HG03280 (cell line): Measurements from ENCODE around the gene TNS2.
"Not testable (repeated sequence)": the region's sequence is repeated elsewhere in the genome, so short reads cannot be mapped to it uniquely, and the experiment has no call there.

Source experiments
- ATAC-seq: cut with Tn5 transposase; IDR thresholded peaks from one replicate; pipeline ENCODE4 v1.9.1; 2021; ENCODE audit warnings: mild to moderate bottlenecking, moderate library complexity; ENCODE audit not compliant: unreplicated experiment

TNS2 gene

GRCh38 chr12:53094394-53094787 lies 44.5 kb downstream of the TNS2 start:
- ATAC-seq, result no peak

- not testable (repeated sequence) for ATAC-seq
Observed at GRCh38 chr12:53094796-53095595, 45.1 kb downstream of the TNS2 start.

DNA sequence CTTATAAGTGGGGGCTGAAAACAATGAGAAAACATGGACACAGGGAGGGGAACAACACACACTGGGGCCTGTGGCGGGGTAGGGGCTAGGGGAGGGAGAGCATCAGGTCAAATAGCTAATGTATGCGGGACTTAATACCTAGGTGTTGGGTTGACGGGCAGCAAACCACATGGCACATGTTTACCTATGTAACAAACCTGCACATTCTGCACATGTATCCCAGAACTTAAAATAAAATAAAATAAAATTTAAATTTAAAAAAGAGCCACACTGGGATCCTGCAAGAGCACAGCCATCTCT lies 45.7 kb downstream of the TNS2 start:
- not testable (repeated sequence) for ATAC-seq

DNA sequence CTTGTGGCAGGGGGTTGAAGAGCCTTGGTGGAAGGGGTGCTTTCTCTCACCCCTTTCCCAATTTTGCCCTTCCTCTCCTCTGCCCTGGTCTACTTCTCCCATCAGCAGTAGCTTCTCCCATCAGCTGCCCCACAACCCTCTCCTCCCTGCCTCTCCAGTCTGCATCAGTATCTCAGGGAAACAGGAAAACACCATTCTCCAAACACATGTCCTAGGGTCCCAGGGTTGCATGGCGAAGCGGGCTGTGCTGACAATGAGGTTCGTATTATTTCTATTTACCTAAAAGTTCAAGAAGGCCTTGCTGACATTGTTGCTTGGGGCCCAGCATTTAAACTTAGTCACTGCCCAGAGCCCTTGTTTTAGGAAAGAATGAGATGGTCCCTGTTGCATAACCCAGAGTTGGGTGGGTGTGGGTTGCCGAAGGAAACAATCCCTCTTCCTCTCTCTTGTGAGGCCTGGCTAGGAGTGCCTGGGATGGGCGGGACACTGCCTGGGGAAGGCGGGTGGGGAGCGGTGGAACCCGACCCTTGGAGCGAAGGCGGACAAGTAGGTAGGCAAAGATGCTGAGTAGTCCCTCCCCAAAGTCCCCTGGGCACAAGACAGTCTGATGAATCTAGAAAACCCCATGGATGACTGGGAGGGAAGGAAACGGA lies 46.4 kb downstream of the TNS2 start:
- no peak for ATAC-seq

DNA sequence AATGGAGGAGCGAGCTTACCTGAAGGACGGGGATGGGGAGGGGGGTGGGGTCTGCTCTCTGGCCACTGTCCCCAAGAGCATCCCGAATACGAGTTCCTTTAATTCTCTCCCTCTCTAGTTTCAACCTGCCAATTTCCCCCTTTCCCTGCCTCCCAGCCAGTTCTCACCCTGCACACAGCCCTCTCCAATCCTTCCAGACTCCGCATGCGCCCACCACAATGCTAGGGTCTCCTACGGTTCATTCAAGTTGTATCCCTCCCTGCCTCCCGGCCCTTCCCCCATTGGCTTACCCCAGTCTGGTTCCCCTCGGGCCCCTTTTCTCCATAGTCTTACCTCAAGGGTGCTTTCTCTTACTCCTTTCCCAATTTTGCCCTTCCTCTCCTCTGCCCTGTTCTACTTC lies 46.9 kb downstream of the TNS2 start:
- ATAC-seq, result no peak

- ATAC-seq, result no peak
Observed at GRCh38 chr12:53097207-53097563, 47.3 kb downstream of the TNS2 start.

DNA sequence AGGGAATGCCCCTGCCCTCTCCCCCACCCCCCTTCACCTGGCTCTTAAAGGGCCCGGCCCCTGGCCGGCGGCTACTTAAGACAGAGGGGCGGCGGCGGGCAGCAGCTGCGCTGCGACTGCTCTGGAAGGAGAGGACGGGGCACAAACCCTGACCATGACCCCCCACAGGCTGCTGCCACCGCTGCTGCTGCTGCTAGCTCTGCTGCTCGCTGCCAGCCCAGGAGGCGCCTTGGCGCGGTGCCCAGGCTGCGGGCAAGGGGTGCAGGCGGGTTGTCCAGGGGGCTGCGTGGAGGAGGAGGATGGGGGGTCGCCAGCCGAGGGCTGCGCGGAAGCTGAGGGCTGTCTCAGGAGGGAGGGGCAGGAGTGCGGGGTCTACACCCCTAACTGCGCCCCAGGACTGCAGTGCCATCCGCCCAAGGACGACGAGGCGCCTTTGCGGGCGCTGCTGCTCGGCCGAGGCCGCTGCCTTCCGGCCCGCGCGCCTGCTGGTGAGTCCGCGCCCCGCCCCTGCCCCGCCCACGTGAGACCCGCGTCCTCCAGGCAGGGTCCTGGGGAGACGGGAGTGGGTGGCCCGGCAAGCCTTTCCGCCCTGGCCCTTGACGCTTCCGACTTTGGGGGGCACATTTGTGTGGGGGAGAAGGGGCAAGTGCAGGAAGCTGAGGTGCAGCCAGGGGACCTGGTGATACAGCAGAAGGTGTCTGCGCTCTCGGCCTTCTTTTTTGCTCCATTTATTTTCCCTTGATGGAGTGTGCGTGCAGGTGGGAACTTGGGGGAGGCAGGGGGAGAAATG lies 47.9 kb downstream of the TNS2 start, which contains the start of gene IGFBP6:
IGFBP6 (plus strand) TSS at position 104 of the 790 bp plus-strand sequence; CDS start at position 155, 51 bp downstream.
- no peak for ATAC-seq

DNA sequence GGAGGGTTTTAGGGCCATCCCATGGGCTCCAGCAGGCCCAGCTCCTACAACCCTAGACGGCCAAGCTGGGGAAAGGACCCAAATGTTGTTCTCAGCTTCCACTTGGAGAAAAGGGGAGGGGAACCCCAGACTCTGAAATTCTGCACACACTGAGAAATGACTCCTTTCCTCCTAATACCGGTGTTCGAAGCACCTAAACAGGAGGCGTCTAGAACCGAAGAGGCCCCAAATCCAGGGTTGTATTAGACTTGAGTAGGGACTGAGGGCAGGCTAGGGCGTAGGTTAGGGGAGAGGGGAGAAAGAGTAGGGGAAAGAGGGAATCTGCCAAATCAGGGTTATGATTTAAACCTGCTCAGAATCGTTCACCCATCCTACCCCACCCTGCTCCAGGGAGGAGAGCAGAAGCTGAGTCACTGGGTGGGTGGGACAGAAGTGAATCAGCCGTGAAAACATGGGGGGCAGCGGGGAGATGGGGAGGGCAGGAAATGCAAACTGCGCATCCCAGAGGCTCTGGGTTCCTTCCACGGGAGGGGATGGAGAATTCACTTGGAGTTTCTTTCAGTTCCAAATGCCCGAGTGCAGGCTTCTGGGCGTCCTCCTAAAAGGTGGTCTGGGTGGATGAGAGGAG lies 48.6 kb downstream of the TNS2 start:
- ATAC-seq, result no peak

DNA sequence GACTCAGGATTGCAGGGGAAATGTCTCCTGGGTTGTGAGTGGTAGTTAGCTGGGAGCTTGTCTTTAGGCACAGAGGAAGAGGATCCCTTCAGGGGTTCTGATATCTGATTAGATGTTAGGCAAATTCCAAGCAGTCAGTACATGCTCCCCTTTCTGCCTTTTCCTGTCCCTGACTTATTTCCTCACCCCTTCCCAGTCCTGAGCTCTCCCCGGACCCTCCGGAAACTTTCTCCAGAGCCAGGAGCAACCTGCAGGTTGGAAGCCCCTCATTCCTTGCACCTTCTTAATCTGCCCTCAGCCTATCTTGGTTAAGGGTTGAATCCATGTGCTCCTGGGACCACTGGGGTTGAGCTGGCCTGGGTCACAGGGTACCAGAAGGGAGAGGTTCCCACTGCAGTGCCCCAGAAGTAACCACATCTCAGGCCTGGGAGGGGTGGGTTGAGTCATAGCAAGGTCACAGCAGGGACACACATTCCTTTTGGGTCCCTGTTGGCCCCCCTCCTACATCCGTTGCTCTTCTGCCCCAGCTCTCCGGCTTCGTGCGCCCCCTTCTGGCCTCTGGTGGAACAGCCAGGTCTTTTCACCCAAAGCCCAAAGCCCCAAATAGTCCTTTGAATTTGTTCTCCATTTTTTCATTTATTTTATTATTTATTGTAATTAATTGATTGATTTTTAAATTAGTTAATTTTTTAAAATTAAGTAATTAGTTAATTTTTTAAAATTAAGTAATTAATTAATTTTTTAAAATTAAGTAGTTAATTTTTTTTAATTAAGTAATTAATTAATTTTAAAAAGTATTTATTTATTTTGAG lies 49.4 kb downstream of the TNS2 start:
- ATAC-seq, result no peak

GRCh38 chr12:53100466-53101151 lies 50.7 kb downstream of the TNS2 start:
- ATAC-seq, result no peak

DNA sequence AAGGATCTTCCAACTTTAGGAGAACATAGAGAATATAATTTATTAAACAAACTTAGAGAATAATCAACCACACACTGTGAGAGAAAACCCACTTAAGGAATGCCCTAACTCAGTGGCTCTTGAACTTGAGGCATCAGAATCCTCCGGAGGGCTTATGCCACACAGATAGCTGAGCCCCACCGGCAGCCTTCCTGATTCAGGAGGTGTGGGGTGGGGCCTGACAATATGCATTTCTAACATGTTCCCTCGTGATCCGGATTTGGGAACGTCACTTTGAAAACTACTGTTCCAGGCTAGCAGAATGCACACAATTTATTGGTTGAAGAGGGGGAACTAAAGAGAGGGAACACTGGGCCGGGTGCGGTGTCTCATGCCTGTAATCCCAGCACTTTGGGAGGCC lies 51.4 kb downstream of the TNS2 start:
- no peak for ATAC-seq

- ATAC-seq, result no peak
Observed at GRCh38 chr12:53101931-53102781, 52.3 kb downstream of the TNS2 start.

DNA sequence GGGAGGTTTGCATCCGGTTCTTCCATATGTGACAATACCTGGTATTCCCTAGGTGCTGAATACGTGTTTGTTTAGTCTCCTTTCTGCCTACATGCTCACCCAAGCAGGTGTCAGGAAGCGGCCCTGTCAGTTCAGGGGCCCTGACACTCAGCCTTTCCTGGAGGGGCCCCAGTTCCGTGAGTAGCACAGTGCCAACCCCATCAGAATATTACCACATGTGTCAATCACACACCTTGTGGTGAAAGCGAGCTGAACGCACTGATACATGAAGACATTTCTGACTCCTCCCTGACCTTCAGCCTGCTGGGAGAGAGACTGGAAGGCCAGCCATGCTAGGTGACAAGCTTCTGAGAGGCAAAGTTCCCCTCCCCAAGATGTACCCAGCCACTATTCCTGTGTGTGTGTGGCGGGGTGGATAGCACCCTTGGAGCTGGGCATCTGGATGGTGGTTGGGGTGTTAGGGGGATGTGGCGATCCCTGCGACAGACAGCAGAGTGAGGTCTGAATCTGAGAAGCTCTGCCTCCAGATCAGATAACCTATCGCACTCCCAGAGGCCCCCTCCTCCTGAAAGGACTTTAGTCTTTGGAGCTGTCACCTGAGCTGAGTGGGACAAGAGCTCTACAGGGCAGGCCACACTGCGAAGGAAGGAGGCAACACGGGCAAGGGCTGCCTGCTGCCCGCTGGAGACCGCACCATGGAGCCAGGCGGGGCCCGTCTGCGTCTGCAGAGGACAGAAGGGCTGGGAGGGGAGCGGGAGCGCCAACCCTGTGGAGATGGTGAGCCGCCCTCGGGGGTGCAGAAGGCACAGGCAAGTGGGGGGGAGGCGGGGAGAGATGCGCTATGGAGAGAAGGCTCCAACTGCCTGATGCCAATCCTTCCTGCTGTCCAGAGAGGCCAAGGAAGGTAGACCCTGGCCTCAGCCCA lies 53.3 kb downstream of the TNS2 start, which contains the start of gene SOAT2:
SOAT2 (plus strand) TSS at position 604 of the 925 bp plus-strand sequence; CDS start at position 696, 92 bp downstream.
- no peak for ATAC-seq

DNA sequence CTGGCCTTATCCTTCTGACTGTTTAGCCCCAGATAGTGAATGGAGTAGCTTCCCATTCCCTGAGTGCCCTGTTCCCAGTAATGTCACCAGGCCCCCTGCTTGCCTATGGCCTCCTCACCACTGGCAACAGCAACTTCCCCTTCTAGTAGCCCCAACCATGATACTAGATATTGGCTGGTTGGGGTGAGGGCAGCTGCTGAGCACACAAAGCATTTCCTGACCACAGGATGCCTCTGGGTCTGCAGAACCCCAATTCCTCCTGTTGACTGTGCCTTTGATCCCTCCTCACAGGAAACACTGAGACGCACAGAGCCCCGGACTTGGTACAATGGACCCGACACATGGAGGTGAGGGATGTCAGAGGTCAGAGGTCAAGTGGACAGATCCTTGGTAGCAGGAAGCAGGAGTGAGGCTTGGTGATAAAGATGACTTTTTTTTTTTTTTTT lies 54.0 kb downstream of the TNS2 start:
- no peak for ATAC-seq

- ATAC-seq, result no peak
Observed at GRCh38 chr12:53105256-53105655, 55.4 kb downstream of the TNS2 start.

GRCh38 chr12:53105712-53106439 lies 56.0 kb downstream of the TNS2 start:
- no peak for ATAC-seq

DNA sequence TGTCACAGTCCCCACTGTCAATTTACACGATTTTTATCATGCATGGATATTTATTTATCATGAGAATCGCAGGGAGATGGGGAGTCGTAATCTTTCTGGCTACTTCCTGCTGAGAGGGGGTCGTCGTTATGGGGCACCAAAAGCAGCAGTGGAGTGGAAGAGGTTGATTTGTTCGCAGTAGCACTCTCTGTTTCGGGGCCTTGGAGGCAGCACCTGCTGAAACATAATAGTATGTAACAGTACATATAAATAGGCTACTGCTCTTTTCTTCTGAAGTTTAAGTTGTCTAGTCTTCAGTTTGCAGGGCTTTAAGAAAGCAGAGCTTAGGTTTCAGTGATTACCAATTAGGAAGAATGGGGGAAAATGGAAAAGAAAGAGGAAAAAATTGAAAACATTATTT lies 57.3 kb downstream of the TNS2 start:
- ATAC-seq, result no peak
